Natural killer cell treated with Interleukin-12 subunit alpha and Interleukin-12 subunit beta and Interleukin-15 and Interleukin-18, amount 100 ng/mL, for 72 hours (primary cell): Measurements from ENCODE around the gene KSR2. TPM values are rescaled to one million over a fixed set of nuclear protein-coding genes. Genes with fewer than 3 reads are reported as not detected.

Experiments
- ATAC-seq, 2 donors: fragments of 150-1000 bp; cut with Tn5 transposase in 1 of 2; sonication (Bioruptor Pico), chemical (Tn5 transposase) in 1 of 2; 2 replicates each; pipeline ENCODE4 v1.10.0; 2021
- DNase-seq: peaks from one replicate; pipeline ENCODE4 v3.0.0; 2022; ENCODE audit warnings: low spot score
- H3K27ac Mint-ChIP-seq, 2 donors: 1 replicate in 1 of 2; 2 replicates in 1 of 2; pipeline ENCODE4 v1.8.0; 2022; ENCODE audit warnings: mixed read lengths in 2 of 2, mild to moderate bottlenecking in 1 of 2, moderate library complexity in 1 of 2
- H3K27me3 Mint-ChIP-seq, 2 donors: 1 replicate in 1 of 2; 2 replicates in 1 of 2; pipeline ENCODE4 v1.8.0; 2022; ENCODE audit warnings: mixed read lengths in 2 of 2
- H3K36me3 Mint-ChIP-seq: one replicate; pipeline ENCODE4 v1.8.0; 2022; ENCODE audit warnings: mixed read lengths
- H3K4me1 Mint-ChIP-seq, 2 donors: 1 replicate in 1 of 2; 2 replicates in 1 of 2; pipeline ENCODE4 v1.8.0; 2022; ENCODE audit warnings: low read depth in 2 of 2, mixed read lengths in 2 of 2, mild to moderate bottlenecking in 1 of 2
- H3K4me3 Mint-ChIP-seq: one replicate; pipeline ENCODE4 v1.8.0; 2022; ENCODE audit warnings: mixed read lengths
- H3K9me3 Mint-ChIP-seq: 2 replicates; pipeline ENCODE4 v1.8.0; 2022; ENCODE audit warnings: mixed read lengths
- total RNA-seq, 2 donors: library from RNA; stranded (reverse); gene quantifications; one replicate each; pipeline ENCODE4 v1.2.3, GENCODE V29; 2022

Gene KSR2
- total RNA-seq, 2 donors from 2014 or later = not detected

- H3K9me3 Mint-ChIP-seq = no peaks in the 10 kb centered on the region
- DNase-seq = no peak
- no peak overlapping the region for H3K4me3 Mint-ChIP-seq
- no peak for ATAC-seq
- peaks cover 1 to 8% of the 10 kb centered on the region in 2 donors for H3K27me3 Mint-ChIP-seq
- H3K4me1 Mint-ChIP-seq = no peaks in the 10 kb centered on the region
- H3K36me3 Mint-ChIP-seq = no peaks in the 10 kb centered on the region
- no peak overlapping the region for H3K27ac Mint-ChIP-seq
Observed at GRCh38 chr12:117593815-117594400, 374.9 kb downstream of the KSR2 start.

- Mint-ChIP-seq H3K36me3 (no peaks in the 10 kb centered on the region), H3K4me3 (no peak overlapping the region), H3K27ac (no peak overlapping the region), H3K4me1 (no peaks in the 10 kb centered on the region), H3K27me3 (peaks cover 0 to 8% of the 10 kb centered on the region in 2 donors), H3K9me3 (no peaks in the 10 kb centered on the region)
- DNase-seq = no peak
- no peak for ATAC-seq
Observed at GRCh38 chr12:117592588-117593305, 376.0 kb downstream of the KSR2 start.

- Mint-ChIP-seq H3K27ac (no peak overlapping the region), H3K9me3 (no peaks in the 10 kb centered on the region), H3K4me1 (no peaks in the 10 kb centered on the region), H3K36me3 (no peaks in the 10 kb centered on the region), H3K4me3 (no peak overlapping the region), H3K27me3 (peaks cover 4 to 9% of the 10 kb centered on the region in 2 donors)
- ATAC-seq (no peak), DNase-seq (no peak)
Observed at GRCh38 chr12:117590999-117591398, 377.8 kb downstream of the KSR2 start.

GRCh38 chr12:117590386-117590785 lies 378.4 kb downstream of the KSR2 start:
- ATAC-seq (no peak), DNase-seq (no peak)
- Mint-ChIP-seq H3K4me1 (no peaks in the 10 kb centered on the region), H3K36me3 (no peaks in the 10 kb centered on the region), H3K27me3 (peaks cover 8 to 11% of the 10 kb centered on the region in 2 donors), H3K4me3 (no peak overlapping the region), H3K9me3 (no peaks in the 10 kb centered on the region), H3K27ac (no peak overlapping the region)

- no peak for DNase-seq
- Mint-ChIP-seq H3K4me3 (no peak overlapping the region), H3K36me3 (no peaks in the 10 kb centered on the region), H3K4me1 (no peaks in the 10 kb centered on the region), H3K27me3 (peaks cover 8 to 17% of the 10 kb centered on the region in 2 donors), H3K27ac (no peak overlapping the region), H3K9me3 (no peaks in the 10 kb centered on the region)
- ATAC-seq = no peak
Observed at GRCh38 chr12:117589021-117589420, 379.8 kb downstream of the KSR2 start.

- no peaks in the 10 kb centered on the region for H3K4me1 Mint-ChIP-seq
- no peaks in the 10 kb centered on the region for H3K36me3 Mint-ChIP-seq
- no peak overlapping the region for H3K4me3 Mint-ChIP-seq
- peaks cover 8 to 12% of the 10 kb centered on the region in 2 donors for H3K27me3 Mint-ChIP-seq
- no peak for DNase-seq
- no peak overlapping the region for H3K27ac Mint-ChIP-seq
- no peaks in the 10 kb centered on the region for H3K9me3 Mint-ChIP-seq
- no peak for ATAC-seq
Observed at GRCh38 chr12:117587631-117588287, 381.0 kb downstream of the KSR2 start.

- ATAC-seq = peak in 1 of 2 donors; percentile 5
- Mint-ChIP-seq H3K27me3 (peaks cover 8 to 14% of the 10 kb centered on the region in 2 donors), H3K27ac (no peak overlapping the region), H3K36me3 (no peaks in the 10 kb centered on the region), H3K9me3 (no peaks in the 10 kb centered on the region), H3K4me3 (no peak overlapping the region), H3K4me1 (no peaks in the 10 kb centered on the region)
- no peak for DNase-seq
Observed at GRCh38 chr12:117583677-117584225, 385.0 kb downstream of the KSR2 start.

GRCh38 chr12:117583092-117583491 lies 385.7 kb downstream of the KSR2 start:
- ATAC-seq = no peak
- Mint-ChIP-seq H3K27ac (no peak overlapping the region), H3K36me3 (no peaks in the 10 kb centered on the region), H3K27me3 (peaks cover 8 to 14% of the 10 kb centered on the region in 2 donors), H3K9me3 (no peaks in the 10 kb centered on the region), H3K4me1 (no peaks in the 10 kb centered on the region), H3K4me3 (no peak overlapping the region)
- DNase-seq = no peak

- Mint-ChIP-seq H3K36me3 (no peaks in the 10 kb centered on the region), H3K4me1 (no peaks in the 10 kb centered on the region), H3K27me3 (peaks cover 8 to 14% of the 10 kb centered on the region in 2 donors), H3K4me3 (no peak overlapping the region), H3K27ac (no peak overlapping the region), H3K9me3 (no peaks in the 10 kb centered on the region)
- no peak for ATAC-seq
- no peak for DNase-seq
Observed at GRCh38 chr12:117582135-117582784, 386.5 kb downstream of the KSR2 start.

- Mint-ChIP-seq H3K27ac (no peak overlapping the region), H3K9me3 (no peaks in the 10 kb centered on the region), H3K36me3 (no peaks in the 10 kb centered on the region), H3K4me1 (no peaks in the 10 kb centered on the region), H3K4me3 (no peak overlapping the region), H3K27me3 (peaks cover under 1 to 14% of the 10 kb centered on the region in 2 donors)
- DNase-seq (no peak), ATAC-seq (peak in 1 of 2 donors; percentile 53)
Observed at GRCh38 chr12:117580718-117581062, 388.1 kb downstream of the KSR2 start.

GRCh38 chr12:117580015-117580717 lies 388.6 kb downstream of the KSR2 start:
- no peak for ATAC-seq
- H3K9me3 Mint-ChIP-seq = no peaks in the 10 kb centered on the region

GRCh38 chr12:117577122-117577657 lies 391.6 kb downstream of the KSR2 start:
- H3K4me1 Mint-ChIP-seq = no peaks in the 10 kb centered on the region

More at GRCh38 chr12:117580015-117580717, 388.6 kb downstream of the KSR2 start:
- DNase-seq = no peak
- H3K4me3 Mint-ChIP-seq = no peak overlapping the region
- no peak overlapping the region for H3K27ac Mint-ChIP-seq
- no peaks in the 10 kb centered on the region for H3K4me1 Mint-ChIP-seq
- no peaks in the 10 kb centered on the region for H3K36me3 Mint-ChIP-seq
- H3K27me3 Mint-ChIP-seq = peaks cover 0 to 13% of the 10 kb centered on the region in 2 donors

GRCh38 chr12:117576053-117576452 lies 392.7 kb downstream of the KSR2 start:
- ATAC-seq (no peak), DNase-seq (no peak)
- Mint-ChIP-seq H3K36me3 (no peaks in the 10 kb centered on the region), H3K27me3 (peaks cover 7 to 15% of the 10 kb centered on the region in 2 donors), H3K4me1 (no peaks in the 10 kb centered on the region), H3K27ac (no peak overlapping the region), H3K4me3 (no peak overlapping the region), H3K9me3 (no peaks in the 10 kb centered on the region)

More at GRCh38 chr12:117577122-117577657, 391.6 kb downstream of the KSR2 start:
- Mint-ChIP-seq H3K27me3 (peaks cover 11 to 12% of the 10 kb centered on the region in 2 donors), H3K4me3 (no peak overlapping the region), H3K36me3 (no peaks in the 10 kb centered on the region), H3K9me3 (no peaks in the 10 kb centered on the region), H3K27ac (no peak overlapping the region)
- DNase-seq = no peak
- no peak for ATAC-seq
